Endothelial cell of umbilical vein (primary cell): ENCODE results near the gene TBX15. TPM values are rescaled to one million over a fixed set of nuclear protein-coding genes. Genes with fewer than 3 reads are reported as not detected.

ENCODE experiments used
- BruUV-seq: library from RNA; stranded (reverse); fragments of 400-500 nt; replicated peaks from 2 replicates; lab custom pipeline; 2021; lab: Mats Ljungman, UMichigan
- CTCF ChIA-PET: fragments of 300-600, 350-600 bp; sonication (Branson Sonifier 250); formaldehyde crosslinking; loops from one replicate; lab custom pipeline; 2021; ENCODE audit warnings: antibody characterized with exemption, inconsistent platforms; lab: Charles Lee
- POLR2A ChIA-PET: fragments of 300-600, 350-600 bp; sonication (Branson Sonifier 250); formaldehyde crosslinking; loops from one replicate; lab custom pipeline; 2021; ENCODE audit warnings: antibody characterized with exemption, inconsistent platforms; lab: Charles Lee
- DNase-seq: peaks from one replicate; pipeline ENCODE4 v3.0.0-alpha.2; 2011; ENCODE audit warnings: low read depth, low spot score
- FAIRE-seq: peaks from 2 replicates; lab custom pipeline; 2011; peaks lifted over from hg19 to GRCh38; lab: Jason Lieb, UNC
- H2AFZ ChIP-seq: 2 replicates; pipeline ENCODE4 v1.6.0; 2012; ENCODE audit warnings: low read depth, low read length, control low read depth, inconsistent platforms
- H3K27ac ChIP-seq: 2 replicates; pipeline ENCODE4 v1.5.1; 2011; ENCODE audit warnings: low read depth, mild to moderate bottlenecking, control low read depth, low read length, moderate library complexity; ENCODE audit not compliant: insufficient read depth
- H3K27me3 ChIP-seq, 2 experiments: 2 replicates each; pipeline versions ENCODE4 v1.6.0 to v1.6.1; 2011; ENCODE audit warnings: low read length in 2 of 2, mixed read lengths in 1 of 2; ENCODE audit not compliant: control insufficient read depth in 2 of 2, insufficient read depth in 2 of 2
- H3K36me3 ChIP-seq, 2 experiments: 2 replicates in 1 of 2; 3 replicates in 1 of 2; pipeline ENCODE4 v1.5.1; 2011; ENCODE audit warnings: low read length in 2 of 2, mild to moderate bottlenecking in 1 of 2, moderate library complexity in 1 of 2; ENCODE audit not compliant: control insufficient read depth in 2 of 2, insufficient read depth in 2 of 2; ENCODE audit errors: extremely low read depth in 1 of 2
- H3K4me1 ChIP-seq: 3 replicates; pipeline ENCODE4 v1.5.1; 2011; ENCODE audit warnings: mild to moderate bottlenecking, low read length; ENCODE audit not compliant: control insufficient read depth, insufficient read depth; ENCODE audit errors: extremely low read depth
- H3K4me2 ChIP-seq: 2 replicates; pipeline ENCODE4 v1.6.1; 2011; ENCODE audit warnings: low read length, control low read depth, mixed read lengths; ENCODE audit not compliant: insufficient read depth
- H3K4me3 ChIP-seq, 3 experiments: fragments of 200-600 bp in 1 of 3; sonication (generic), shearing (Covaris generic) in 1 of 3; replicated peaks in 1 of 3; 2 replicates each; pipeline ENCODE4 v1.5.1; 2011 to 2016; ENCODE audit warnings: control low read depth in 3 of 3, low read length in 3 of 3, mild to moderate bottlenecking in 2 of 3, inconsistent platforms in 1 of 3, low read depth in 1 of 3, moderate library complexity in 1 of 3; ENCODE audit not compliant: insufficient read depth in 1 of 3
- H3K79me2 ChIP-seq: 2 replicates; pipeline ENCODE4 v1.6.0; 2012; ENCODE audit warnings: low read length, inconsistent platforms; ENCODE audit not compliant: control insufficient read depth, insufficient read depth
- H3K9ac ChIP-seq: replicated peaks from 2 replicates; pipeline ENCODE3; 2011; ENCODE audit warnings: low read length, control low read depth; ENCODE audit not compliant: insufficient read depth; ENCODE audit errors: extremely low read depth
- H3K9me1 ChIP-seq: replicated peaks from 3 replicates; pipeline ENCODE4 v1.6.0; 2011; ENCODE audit warnings: mild to moderate bottlenecking, low read length; ENCODE audit not compliant: control insufficient read depth, insufficient read depth; ENCODE audit errors: extremely low read depth
- H3K9me3 ChIP-seq: replicated peaks from 2 replicates; pipeline ENCODE4 v1.5.1; 2012; ENCODE audit warnings: low read length, inconsistent platforms; ENCODE audit not compliant: control insufficient read depth, insufficient read depth
- H4K20me1 ChIP-seq: replicated peaks from 2 replicates; pipeline ENCODE3; 2011; ENCODE audit warnings: mild to moderate bottlenecking, low read length; ENCODE audit not compliant: control insufficient read depth, insufficient read depth; ENCODE audit errors: extremely low read depth
- CTCF ChIP-seq, 2 donors: IDR thresholded peaks; 1 replicate in 1 of 2; 2 replicates in 1 of 2; pipeline ENCODE4 v1.5.1; 2011; ENCODE audit warnings: low read length in 2 of 2, mild to moderate bottlenecking in 2 of 2, moderate library complexity in 2 of 2, control low read depth in 1 of 2, inconsistent platforms in 1 of 2, low read depth in 1 of 2; ENCODE audit not compliant: insufficient read depth in 1 of 2; ENCODE audit errors: extremely low read depth in 1 of 2
- EZH2 ChIP-seq: IDR thresholded peaks from 2 replicates; pipeline ENCODE4 v1.6.1; 2012; ENCODE audit warnings: borderline replicate concordance, low read depth, mild to moderate bottlenecking, moderate library complexity, low read length, inconsistent platforms; ENCODE audit not compliant: severe bottlenecking
- FOS ChIP-seq: IDR thresholded peaks from 2 replicates; pipeline ENCODE4 v1.6.1; 2011; ENCODE audit warnings: mild to moderate bottlenecking, low read length, moderate library complexity, borderline replicate concordance; ENCODE audit not compliant: insufficient read depth
- GATA2 ChIP-seq: IDR thresholded peaks from 2 replicates; pipeline ENCODE4 v1.7.0; 2011; ENCODE audit warnings: low read depth, mild to moderate bottlenecking, moderate library complexity, mixed read lengths, low read length; ENCODE audit not compliant: insufficient read length, insufficient read depth
- JUN ChIP-seq: IDR thresholded peaks from 2 replicates; pipeline ENCODE4 v1.6.1; 2011; ENCODE audit warnings: borderline replicate concordance, low read depth; ENCODE audit not compliant: insufficient read length, insufficient read depth
- MYC ChIP-seq: IDR thresholded peaks from one replicate; pipeline ENCODE4 v1.6.1; 2011; ENCODE audit warnings: mild to moderate bottlenecking, low read depth, low read length
- POLR2A ChIP-seq: IDR thresholded peaks from 2 replicates; pipeline ENCODE4 v1.6.1; 2012; ENCODE audit warnings: low read depth, mild to moderate bottlenecking, control low read depth, low read length
- POLR2AphosphoS5 ChIP-seq: IDR thresholded peaks from 2 replicates; pipeline ENCODE4 v1.6.1; 2012; ENCODE audit warnings: low read depth, mild to moderate bottlenecking, control low read depth, low read length, moderate library complexity; ENCODE audit not compliant: insufficient read depth
- dilution Hi-C: fragments of 300-500 bp; cut with MboI; formaldehyde crosslinking; loops from one replicate; pipeline ENCODE4 v1.15.0; 2019; ENCODE audit warnings: low sequenced_read_pairs; ENCODE audit not compliant: extremely low pct_ligation_motif_present
- intact Hi-C: fragments of 100-400 bp; cut with micrococcal nuclease; formaldehyde crosslinking; loops from one replicate; pipeline ENCODE4 v1.10.0; 2022
- polyA plus RNA-seq, 4 experiments: library from polyadenylated mRNA; depleted of rRNA in 3 of 4; stranded (reverse) in 3 of 4; unstranded in 1 of 4; fragments of >200 nt; gene quantifications; 2 replicates each; pipeline versions ENCODE4 v1.2.1 to v1.2.3, GENCODE V29; 2011 to 2012; ENCODE audit warnings: missing spikeins in 1 of 4
- total RNA-seq: library from RNA; stranded (reverse); gene quantifications from 2 replicates; pipeline ENCODE4 v1.2.3, GENCODE V29; 2021
- TF ChIP-seq, protein P1 (sequence below): IDR thresholded peaks from 2 replicates; pipeline ENCODE4 v1.6.1; 2011; ENCODE audit not compliant: insufficient read depth, insufficient read length

TBX15 gene
- total and polyA plus RNA-seq, 2 donors (not counting 3 experiments of a cell fraction or from before 2014, with no cell fraction given): 0.01 TPM; not detected in 1

GRCh38 chr1:118995312-118996016 lies 7.3 kb upstream of the TBX15 start:
- Histone ChIP-seq H3K79me2 (no peaks in the 10 kb centered on the region), H3K36me3 (no peaks in the 10 kb centered on the region), H2AFZ (no peak overlapping the region), H3K9ac (no peak overlapping the region), H4K20me1 (no peaks in the 10 kb centered on the region), H3K27me3 (peaks cover 90 to 95% of the 10 kb centered on the region in 2 experiments), H3K4me1 (no peaks in the 10 kb centered on the region), H3K9me1 (no peaks in the 10 kb centered on the region), H3K4me2 (no peak overlapping the region), H3K9me3 (no peaks in the 10 kb centered on the region), H3K4me3 (no peak overlapping the region), H3K27ac (no peak overlapping the region)
- no peak for DNase-seq
- ChIA-PET POLR2A (no interaction called here), CTCF (interaction anchor here (1.7 to 3.9 kb wide), 2 partner anchors 13 to 15 kb away, joined by 4 to 23 read pairs; no protein-coding TSS in a partner anchor)
- dilution Hi-C loops (no loop called here), intact Hi-C loops (no loop called here)
- no peak for FAIRE-seq
- no peak for TF ChIP-seq POLR2A
- no peak for TF ChIP-seq CTCF (IDR thresholded peaks at IDR 0.05; ENCODE audit: extremely low read depth in 1 of 2, insufficient read depth in 1 of 2, low read depth in 1 of 2, low read length in 2 of 2)
- no peak for TF ChIP-seq MYC
- TF ChIP-seq, protein P1, sequence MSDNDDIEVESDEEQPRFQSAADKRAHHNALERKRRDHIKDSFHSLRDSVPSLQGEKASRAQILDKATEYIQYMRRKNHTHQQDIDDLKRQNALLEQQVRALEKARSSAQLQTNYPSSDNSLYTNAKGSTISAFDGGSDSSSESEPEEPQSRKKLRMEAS: no peak
- no TSS peak for BruUV-seq

GRCh38 chr1:118993700-118994026 lies 5.5 kb upstream of the TBX15 start:
- H3K27ac ChIP-seq: no peak overlapping the region
- no peaks in the 10 kb centered on the region for H3K9me3 ChIP-seq
- BruUV-seq: no TSS peak
- H3K79me2 ChIP-seq: no peaks in the 10 kb centered on the region
- H4K20me1 ChIP-seq: no peaks in the 10 kb centered on the region
- H3K9ac ChIP-seq: no peak overlapping the region
- no peak overlapping the region for H2AFZ ChIP-seq
- H3K4me3 ChIP-seq: no peak overlapping the region
- TF ChIP-seq POLR2AphosphoS5 (no peak), CTCF (IDR thresholded peaks at IDR 0.05; ENCODE audit: extremely low read depth in 1 of 2, insufficient read depth in 1 of 2, low read depth in 1 of 2, low read length in 2 of 2) (no peak), FOS (no peak), MYC (no peak), EZH2 (no peak), JUN (no peak), POLR2A (no peak), GATA2 (no peak)
- TF ChIP-seq, protein P1: no peak
- DNase-seq (no peak), FAIRE-seq (no peak)
- H3K9me1 ChIP-seq: no peaks in the 10 kb centered on the region
- ChIA-PET CTCF (interaction anchor here (1.2 to 3.9 kb wide), 2 partner anchors 10 to 15 kb away, joined by 3 to 23 read pairs; no protein-coding TSS in a partner anchor), POLR2A (no interaction called here)
- dilution Hi-C loops (no loop called here), intact Hi-C loops (no loop called here)
- H3K36me3 ChIP-seq: no peaks in the 10 kb centered on the region
- H3K4me2 ChIP-seq: no peak overlapping the region
- H3K4me1 ChIP-seq: peaks cover 12% of the 10 kb centered on the region
- peaks cover 89 to 95% of the 10 kb centered on the region in 2 experiments for H3K27me3 ChIP-seq
